Esophagus squamous epithelium (tissue), 5 donors: ENCODE data around the gene PIAS4. TPM values are rescaled to one million over a fixed set of nuclear protein-coding genes. Genes with fewer than 3 reads are reported as not detected.
"Not testable (repeated sequence)": the region's sequence is repeated elsewhere in the genome, so short reads cannot be mapped to it uniquely, and the experiment has no call there.

Experiments
- DNase-seq: peaks from one replicate; lab custom pipeline; 2025; lab: John Stamatoyannopoulos, UW
- H3K27ac ChIP-seq, 4 donors: fragments of 200-600 bp; sonication (generic); one replicate each; pipeline ENCODE4 v1.5.1; 2016 to 2019; ENCODE audit warnings: mild to moderate bottlenecking in 1 of 4
- H3K27me3 ChIP-seq, 4 donors: fragments of 200-600 bp; sonication (generic); 1 replicate in 3 of 4; 2 replicates in 1 of 4; pipeline versions ENCODE4 v1.5.1 to v1.6.0; 2017 to 2021; ENCODE audit warnings: antibody characterized with exemption in 1 of 4
- H3K36me3 ChIP-seq, 3 donors: fragments of 200-600 bp; sonication (generic); one replicate each; pipeline ENCODE4 v1.5.1; 2016 to 2019
- H3K4me1 ChIP-seq, 3 donors: fragments of 200-600 bp; sonication (generic); one replicate each; pipeline ENCODE4 v1.5.1; 2017 to 2019
- H3K4me3 ChIP-seq, 4 donors: fragments of 200-600 bp; sonication (generic); 1 replicate in 3 of 4; 2 replicates in 1 of 4; pipeline ENCODE4 v1.5.1; 2016 to 2019; ENCODE audit warnings: mild to moderate bottlenecking in 2 of 4, moderate library complexity in 1 of 4
- H3K9me3 ChIP-seq, 3 donors: fragments of 200-600 bp; sonication (generic); one replicate each; pipeline ENCODE4 v1.5.1; 2016 to 2019
- CTCF ChIP-seq, 6 experiments: fragments of 450-650 bp in 4 of 6; fragments of 200-600 bp in 2 of 6; sonication (generic) in 2 of 6; IDR thresholded peaks; one replicate each; pipeline ENCODE4 v1.5.1; 2016 to 2019; ENCODE audit warnings: antibody characterized with exemption in 6 of 6, mild to moderate bottlenecking in 4 of 6, moderate library complexity in 4 of 6
- POLR2A ChIP-seq, 4 donors: fragments of 450-650 bp; IDR thresholded peaks; one replicate each; pipeline ENCODE4 v1.6.1; 2017; ENCODE audit warnings: antibody characterized with exemption in 4 of 4, mild to moderate bottlenecking in 4 of 4, moderate library complexity in 3 of 4
- WGBS, 2 donors: methylation state at CpG; one replicate each; pipeline ENCODE4 v1.1.5; 2018; 5-methylcytosine and 5-hydroxymethylcytosine counted together
- intact Hi-C: fragments of 100-400 bp; cut with DNase I; formaldehyde crosslinking; loops from one replicate; pipeline ENCODE4 v1.15.0; 2022
- total RNA-seq, 4 donors: library from RNA; depleted of rRNA; stranded (reverse); fragments of >200 nt; gene quantifications; one replicate each; pipeline ENCODE4 v1.1.0, GENCODE V29; 2016
- donor health status: DM: yes; HTN: yes; CAD: no.

The PIAS4 gene
- total RNA-seq, 4 donors from 2014 or later, result 11.4 to 15.1 (median 13.0) TPM

- DNase-seq, result no peak
- Histone ChIP-seq H3K4me3 (no peak overlapping the region), H3K27me3 (no peaks in the 10 kb centered on the region), H3K36me3 (no peaks in the 10 kb centered on the region), H3K9me3 (no peaks in the 10 kb centered on the region), H3K27ac (no peak overlapping the region), H3K4me1 (no peaks in the 10 kb centered on the region)
- intact Hi-C loops, result no loop called here
- TF ChIP-seq POLR2A (IDR thresholded peaks at IDR 0.05), result no peak
- no peak for TF ChIP-seq CTCF (IDR thresholded peaks at IDR 0.05)
- 83 to 87% methylated on average over 5 to 6 of the region's 6 CpGs for WGBS, 2 donors
These were observed 11.9 kb upstream of the PIAS4 start for GRCh38 chr19:3995607-3996006.

GRCh38 chr19:3998667-3999412 is 8.7 kb upstream of the PIAS4 start:
- H3K36me3 ChIP-seq, DNase-seq, intact Hi-C loops, H3K4me1 ChIP-seq, H3K27ac ChIP-seq, H3K9me3 ChIP-seq, H3K4me3 ChIP-seq, H3K27me3 ChIP-seq: not testable (repeated sequence)
- 68 to 77% methylated on average over 10 to 11 of the region's 29 CpGs for WGBS, 2 donors

- intact Hi-C loops, H3K27me3 ChIP-seq, H3K4me3 ChIP-seq, H3K27ac ChIP-seq, DNase-seq, H3K9me3 ChIP-seq, H3K4me1 ChIP-seq, H3K36me3 ChIP-seq: not testable (repeated sequence)
- 90 to 92% methylated on average over 5 of the region's 5 CpGs for WGBS, 2 donors
These were observed 6.7 kb upstream of the PIAS4 start for GRCh38 chr19:4000798-4001197.

- H3K36me3 ChIP-seq, H3K4me3 ChIP-seq, DNase-seq, H3K27me3 ChIP-seq, intact Hi-C loops, H3K9me3 ChIP-seq, H3K27ac ChIP-seq: not testable (repeated sequence)
- WGBS, 2 donors, result 90 to 91% methylated on average over 9 of the region's 9 CpGs
- peaks cover 28 to 36% (median 28%) of the 10 kb centered on the region in 3 donors for H3K4me1 ChIP-seq
These were observed 2.1 kb upstream of the PIAS4 start for GRCh38 chr19:4005436-4005835.

- Histone ChIP-seq H3K4me3 (peak overlapping the region; percentile 71 to 100 (median 92)), H3K27me3 (no peaks in the 10 kb centered on the region), H3K36me3 (peaks cover 3 to 24% (median 5%) of the 10 kb centered on the region in 3 donors), H3K9me3 (no peaks in the 10 kb centered on the region), H3K4me1 (peaks cover 33 to 51% (median 37%) of the 10 kb centered on the region in 3 donors), H3K27ac (peak overlapping the region; percentile 79 to 96 (median 94))
- 0 to 3% methylated on average over 5 of the region's 55 CpGs for WGBS, 2 donors
- DNase-seq, result no peak
- no peak for TF ChIP-seq POLR2A (IDR thresholded peaks at IDR 0.05)
- TF ChIP-seq CTCF (IDR thresholded peaks at IDR 0.05), result no peak
- intact Hi-C loops, result no loop called here
These were observed 452 bp downstream of the PIAS4 start for GRCh38 chr19:4007836-4008539.

GRCh38 chr19:4009990-4010807 is 2.7 kb downstream of the PIAS4 start:
- Histone ChIP-seq H3K36me3 (peaks cover 18 to 46% (median 22%) of the 10 kb centered on the region in 3 donors), H3K27me3 (no peaks in the 10 kb centered on the region), H3K27ac (peak overlapping the region in 3 of 4 donors; percentile 5 to 79 (median 46)), H3K9me3 (no peaks in the 10 kb centered on the region), H3K4me3 (peak overlapping the region in 1 of 4 donors; percentile 33), H3K4me1 (peaks cover 35 to 70% (median 41%) of the 10 kb centered on the region in 3 donors)
- intact Hi-C loops, result no loop called here
- WGBS, 2 donors, result 72% methylated on average over 7 of the region's 24 CpGs; no CpG with 5 or more reads in 1 of the 2 donors
- TF ChIP-seq POLR2A (IDR thresholded peaks at IDR 0.05), result no peak
- TF ChIP-seq CTCF (IDR thresholded peaks at IDR 0.05), result no peak
- DNase-seq, result no peak
